Measurements from ENCODE around the gene ZNF592. TPM values are rescaled to one million over a fixed set of nuclear protein-coding genes. Genes with fewer than 3 reads are reported as not detected.

Gene ZNF592
- total RNA-seq, 1 donor = 20.1 TPM

GRCh38 chr15:84760219-84760618, 11.8 kb downstream of the ZNF592 start:
- H3K9me3 ChIP-seq (ENCODE audit: low read depth, low read length) = no peaks in the 10 kb centered on the region
- H3K4me3 ChIP-seq (ENCODE audit: low read length) = no peak overlapping the region
- H3K27me3 ChIP-seq (ENCODE audit: insufficient read depth, low read length) = no peaks in the 10 kb centered on the region
- H3K4me1 ChIP-seq (ENCODE audit: insufficient read depth, low read length) = peaks cover 64% of the 10 kb centered on the region

GRCh38 chr15:84761607-84762131, 13.3 kb downstream of the ZNF592 start:
- H3K4me3 ChIP-seq (ENCODE audit: low read length) = no peak overlapping the region
- H3K27me3 ChIP-seq (ENCODE audit: insufficient read depth, low read length) = no peaks in the 10 kb centered on the region
- peaks cover 55% of the 10 kb centered on the region for H3K4me1 ChIP-seq (ENCODE audit: insufficient read depth, low read length)
- no peaks in the 10 kb centered on the region for H3K9me3 ChIP-seq (ENCODE audit: low read depth, low read length)

- Histone ChIP-seq H3K4me1 (ENCODE audit: insufficient read depth, low read length) (peaks cover 58% of the 10 kb centered on the region), H3K4me3 (ENCODE audit: low read length) (no peak overlapping the region)
Measured at GRCh38 chr15:84762840-84763572, 14.6 kb downstream of the ZNF592 start.

GRCh38 chr15:84764585-84764984, 16.2 kb downstream of the ZNF592 start:
- Histone ChIP-seq H3K27me3 (ENCODE audit: insufficient read depth, low read length) (no peaks in the 10 kb centered on the region), H3K9me3 (ENCODE audit: low read depth, low read length) (no peaks in the 10 kb centered on the region), H3K4me1 (ENCODE audit: insufficient read depth, low read length) (peaks cover 43% of the 10 kb centered on the region)

More at GRCh38 chr15:84762840-84763572, 14.6 kb downstream of the ZNF592 start:
- Histone ChIP-seq H3K27me3 (ENCODE audit: insufficient read depth, low read length) (no peaks in the 10 kb centered on the region), H3K9me3 (ENCODE audit: low read depth, low read length) (no peaks in the 10 kb centered on the region)

GRCh38 chr15:84764989-84765388, 16.6 kb downstream of the ZNF592 start:
- H3K27me3 ChIP-seq (ENCODE audit: insufficient read depth, low read length) = no peaks in the 10 kb centered on the region
- no peak overlapping the region for H3K4me3 ChIP-seq (ENCODE audit: low read length)
- no peaks in the 10 kb centered on the region for H3K9me3 ChIP-seq (ENCODE audit: low read depth, low read length)
- H3K4me1 ChIP-seq (ENCODE audit: insufficient read depth, low read length) = peaks cover 39% of the 10 kb centered on the region

More at GRCh38 chr15:84764585-84764984, 16.2 kb downstream of the ZNF592 start:
- H3K4me3 ChIP-seq (ENCODE audit: low read length) = no peak overlapping the region

GRCh38 chr15:84765675-84766074, 17.3 kb downstream of the ZNF592 start:
- Histone ChIP-seq H3K4me1 (ENCODE audit: insufficient read depth, low read length) (peaks cover 32% of the 10 kb centered on the region), H3K4me3 (ENCODE audit: low read length) (no peak overlapping the region), H3K9me3 (ENCODE audit: low read depth, low read length) (no peaks in the 10 kb centered on the region), H3K27me3 (ENCODE audit: insufficient read depth, low read length) (no peaks in the 10 kb centered on the region)

- peaks cover 30% of the 10 kb centered on the region for H3K4me1 ChIP-seq (ENCODE audit: insufficient read depth, low read length)
- H3K9me3 ChIP-seq (ENCODE audit: low read depth, low read length) = no peaks in the 10 kb centered on the region
- no peaks in the 10 kb centered on the region for H3K27me3 ChIP-seq (ENCODE audit: insufficient read depth, low read length)
- H3K4me3 ChIP-seq (ENCODE audit: low read length) = no peak overlapping the region
Measured at GRCh38 chr15:84766461-84767035, 18.2 kb downstream of the ZNF592 start.

GRCh38 chr15:84772031-84772430, 23.6 kb downstream of the ZNF592 start:
- Histone ChIP-seq H3K4me3 (ENCODE audit: low read length) (no peak overlapping the region), H3K27me3 (ENCODE audit: insufficient read depth, low read length) (no peaks in the 10 kb centered on the region), H3K4me1 (ENCODE audit: insufficient read depth, low read length) (peaks cover 37% of the 10 kb centered on the region), H3K9me3 (ENCODE audit: low read depth, low read length) (no peaks in the 10 kb centered on the region)

- Histone ChIP-seq H3K4me1 (ENCODE audit: insufficient read depth, low read length) (peaks cover 37% of the 10 kb centered on the region), H3K4me3 (ENCODE audit: low read length) (no peak overlapping the region), H3K9me3 (ENCODE audit: low read depth, low read length) (no peaks in the 10 kb centered on the region), H3K27me3 (ENCODE audit: insufficient read depth, low read length) (no peaks in the 10 kb centered on the region)
Measured at GRCh38 chr15:84772467-84772866, 24.1 kb downstream of the ZNF592 start.

- no peak overlapping the region for H3K4me3 ChIP-seq (ENCODE audit: low read length)
- H3K4me1 ChIP-seq (ENCODE audit: insufficient read depth, low read length) = peaks cover 34% of the 10 kb centered on the region
- no peaks in the 10 kb centered on the region for H3K27me3 ChIP-seq (ENCODE audit: insufficient read depth, low read length)
- no peaks in the 10 kb centered on the region for H3K9me3 ChIP-seq (ENCODE audit: low read depth, low read length)
Measured at GRCh38 chr15:84773716-84774115, 25.3 kb downstream of the ZNF592 start.

GRCh38 chr15:84775867-84776449, 27.6 kb downstream of the ZNF592 start:
- peaks cover 33% of the 10 kb centered on the region for H3K4me1 ChIP-seq (ENCODE audit: insufficient read depth, low read length)

GRCh38 chr15:84778194-84778593, 29.8 kb downstream of the ZNF592 start:
- Histone ChIP-seq H3K4me3 (ENCODE audit: low read length) (no peak overlapping the region), H3K4me1 (ENCODE audit: insufficient read depth, low read length) (peaks cover 12% of the 10 kb centered on the region), H3K27me3 (ENCODE audit: insufficient read depth, low read length) (no peaks in the 10 kb centered on the region), H3K9me3 (ENCODE audit: low read depth, low read length) (no peaks in the 10 kb centered on the region)

More at GRCh38 chr15:84775867-84776449, 27.6 kb downstream of the ZNF592 start:
- H3K27me3 ChIP-seq (ENCODE audit: insufficient read depth, low read length) = no peaks in the 10 kb centered on the region
- no peak overlapping the region for H3K4me3 ChIP-seq (ENCODE audit: low read length)
- H3K9me3 ChIP-seq (ENCODE audit: low read depth, low read length) = no peaks in the 10 kb centered on the region

GRCh38 chr15:84780492-84780891, 32.1 kb downstream of the ZNF592 start:
- no peaks in the 10 kb centered on the region for H3K9me3 ChIP-seq (ENCODE audit: low read depth, low read length)
- H3K4me3 ChIP-seq (ENCODE audit: low read length) = no peak overlapping the region
- H3K4me1 ChIP-seq (ENCODE audit: insufficient read depth, low read length) = peaks cover 7% of the 10 kb centered on the region
- no peaks in the 10 kb centered on the region for H3K27me3 ChIP-seq (ENCODE audit: insufficient read depth, low read length)

GRCh38 chr15:84781495-84781894, 33.1 kb downstream of the ZNF592 start:
- Histone ChIP-seq H3K4me3 (ENCODE audit: low read length) (no peak overlapping the region), H3K9me3 (ENCODE audit: low read depth, low read length) (no peaks in the 10 kb centered on the region), H3K27me3 (ENCODE audit: insufficient read depth, low read length) (no peaks in the 10 kb centered on the region), H3K4me1 (ENCODE audit: insufficient read depth, low read length) (peaks cover 16% of the 10 kb centered on the region)

- no peak overlapping the region for H3K4me3 ChIP-seq (ENCODE audit: low read length)
- H3K4me1 ChIP-seq (ENCODE audit: insufficient read depth, low read length) = peaks cover 19% of the 10 kb centered on the region
- no peaks in the 10 kb centered on the region for H3K27me3 ChIP-seq (ENCODE audit: insufficient read depth, low read length)
- no peaks in the 10 kb centered on the region for H3K9me3 ChIP-seq (ENCODE audit: low read depth, low read length)
Measured at GRCh38 chr15:84782346-84782745, 34.0 kb downstream of the ZNF592 start.
